AG04449 (cell line): Measurements from ENCODE around the gene SNTG2.

ENCODE experiments used
- CTCF ChIA-PET: fragments of 350-600 bp; formaldehyde crosslinking; extraction: SDS; loops from one replicate; lab custom pipeline; 2021; ENCODE audit warnings: antibody characterized with exemption; lab: Yijun Ruan, JAX
- POLR2A ChIA-PET: fragments of 400-600, 350-600 bp; formaldehyde crosslinking; extraction: SDS; loops from one replicate; lab custom pipeline; 2020; ENCODE audit warnings: antibody characterized with exemption, inconsistent platforms; lab: Yijun Ruan, JAX
- DNase-seq: peaks from one replicate; pipeline ENCODE4 v3.0.0-alpha.2; 2010; ENCODE audit warnings: low read depth, low spot score
- H3K4me3 ChIP-seq: 2 replicates; pipeline ENCODE4 v1.5.1; 2011; ENCODE audit warnings: low read depth, mild to moderate bottlenecking, control low read depth, low read length
- TF ChIP-seq, protein P1 (sequence below): IDR thresholded peaks from one replicate; pipeline ENCODE4 v1.5.1; 2011; ENCODE audit warnings: mild to moderate bottlenecking, moderate library complexity, low read length, control low read depth, inconsistent platforms; ENCODE audit not compliant: insufficient read depth; ENCODE audit errors: missing control alignments

Gene SNTG2

DNA sequence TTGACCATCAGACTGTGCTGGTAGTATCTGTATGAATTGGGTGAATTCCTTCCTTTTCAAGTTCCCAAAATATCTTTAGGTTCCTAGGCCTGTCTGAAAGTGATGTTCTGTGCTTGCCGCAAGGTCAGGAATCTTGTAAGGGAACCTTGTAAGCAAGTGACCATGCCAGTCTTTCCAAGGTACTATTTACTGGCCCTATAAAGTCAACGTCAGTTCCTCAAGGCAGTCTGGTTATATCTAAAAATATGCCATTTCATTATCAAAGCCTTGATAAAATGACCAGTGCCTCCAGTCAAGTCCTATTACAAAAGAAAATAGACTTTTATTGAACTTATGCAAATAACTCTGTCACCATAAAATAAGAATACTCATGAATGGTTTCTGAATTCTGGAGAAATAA is 374.2 kb downstream of the SNTG2 start:
- ChIA-PET CTCF (no interaction called here), POLR2A (no interaction called here)
- no peak for DNase-seq
- TF ChIP-seq, protein P1, sequence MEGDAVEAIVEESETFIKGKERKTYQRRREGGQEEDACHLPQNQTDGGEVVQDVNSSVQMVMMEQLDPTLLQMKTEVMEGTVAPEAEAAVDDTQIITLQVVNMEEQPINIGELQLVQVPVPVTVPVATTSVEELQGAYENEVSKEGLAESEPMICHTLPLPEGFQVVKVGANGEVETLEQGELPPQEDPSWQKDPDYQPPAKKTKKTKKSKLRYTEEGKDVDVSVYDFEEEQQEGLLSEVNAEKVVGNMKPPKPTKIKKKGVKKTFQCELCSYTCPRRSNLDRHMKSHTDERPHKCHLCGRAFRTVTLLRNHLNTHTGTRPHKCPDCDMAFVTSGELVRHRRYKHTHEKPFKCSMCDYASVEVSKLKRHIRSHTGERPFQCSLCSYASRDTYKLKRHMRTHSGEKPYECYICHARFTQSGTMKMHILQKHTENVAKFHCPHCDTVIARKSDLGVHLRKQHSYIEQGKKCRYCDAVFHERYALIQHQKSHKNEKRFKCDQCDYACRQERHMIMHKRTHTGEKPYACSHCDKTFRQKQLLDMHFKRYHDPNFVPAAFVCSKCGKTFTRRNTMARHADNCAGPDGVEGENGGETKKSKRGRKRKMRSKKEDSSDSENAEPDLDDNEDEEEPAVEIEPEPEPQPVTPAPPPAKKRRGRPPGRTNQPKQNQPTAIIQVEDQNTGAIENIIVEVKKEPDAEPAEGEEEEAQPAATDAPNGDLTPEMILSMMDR = no peak
- no peak overlapping the region for H3K4me3 ChIP-seq

DNA sequence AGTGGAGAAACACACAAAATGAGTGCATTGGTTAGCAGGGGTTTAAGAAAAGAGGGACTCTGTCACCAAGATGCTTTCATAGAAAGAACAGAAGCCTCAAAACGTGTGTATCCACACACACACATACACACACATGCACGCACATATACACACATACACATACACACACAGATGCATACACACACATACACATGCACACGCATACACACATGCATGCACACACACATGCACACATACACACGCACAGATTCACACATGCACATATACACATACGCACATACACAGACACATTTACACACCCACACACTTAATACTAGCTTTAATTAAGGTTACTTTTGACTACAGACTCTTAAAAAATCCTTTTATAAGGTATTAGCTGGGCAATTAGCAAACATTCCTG is 378.0 kb downstream of the SNTG2 start:
- DNase-seq = no peak
- POLR2A ChIA-PET = no interaction called here
- TF ChIP-seq, protein P1 = no peak
- CTCF ChIA-PET = no interaction called here
- no peak overlapping the region for H3K4me3 ChIP-seq

DNA sequence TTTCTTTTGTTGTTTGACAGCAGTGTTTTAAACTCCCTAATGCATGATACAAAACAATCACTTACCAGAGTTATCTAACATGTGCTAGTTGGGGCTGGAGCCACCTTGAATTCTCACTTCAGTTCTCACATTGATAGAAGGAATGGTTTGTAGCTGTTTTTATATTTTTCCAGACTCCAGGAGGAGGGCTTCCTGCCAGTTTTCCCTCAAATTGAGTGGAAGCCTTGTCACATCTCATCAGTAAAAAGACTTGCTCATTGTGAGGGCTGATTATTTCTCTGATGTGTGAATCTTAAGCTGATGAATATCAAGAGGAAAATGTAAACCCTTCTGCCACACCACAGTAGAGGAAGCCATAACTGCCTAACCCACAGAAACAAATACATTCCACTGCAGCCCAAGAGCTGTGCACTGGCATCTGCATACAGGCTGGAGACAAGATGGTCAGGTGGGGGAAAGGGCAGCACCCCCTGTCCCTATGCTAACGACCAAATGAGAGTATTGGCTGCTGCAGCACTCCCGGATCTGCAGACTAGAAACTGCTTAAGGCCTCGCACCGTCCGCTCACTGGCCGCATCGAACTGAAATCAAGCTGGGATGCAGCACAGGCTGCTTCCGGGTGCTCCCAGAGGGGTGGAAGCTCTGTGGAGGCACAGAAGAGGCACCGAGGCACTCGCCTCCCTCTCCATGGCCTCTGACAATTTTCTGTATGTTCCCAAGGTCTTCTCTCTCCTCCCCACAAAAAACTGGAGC is 388.9 kb downstream of the SNTG2 start:
- DNase-seq = no peak
- H3K4me3 ChIP-seq = no peak overlapping the region
- ChIA-PET CTCF (no interaction called here), POLR2A (no interaction called here)
- TF ChIP-seq, protein P1 = no peak

DNA sequence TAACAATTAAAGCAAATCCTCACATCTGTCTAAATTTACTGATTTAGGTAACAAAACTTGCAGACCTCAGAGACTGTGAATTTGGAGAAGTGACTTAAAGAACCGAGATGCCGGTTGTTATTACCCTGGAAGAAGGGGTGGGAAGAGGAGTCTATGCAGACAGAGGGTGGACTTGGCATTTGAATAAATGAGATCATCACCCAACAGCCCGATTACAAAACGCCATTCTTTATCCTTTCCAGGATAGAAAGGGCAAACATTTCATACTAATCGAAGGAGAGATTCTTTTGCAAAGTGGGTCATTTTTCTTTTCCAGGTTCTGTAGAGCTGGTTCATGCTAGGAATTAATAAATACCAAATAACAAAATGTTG is 389.5 kb downstream of the SNTG2 start:
- ChIA-PET CTCF (no interaction called here), POLR2A (no interaction called here)
- DNase-seq = no peak
- H3K4me3 ChIP-seq = no peak overlapping the region
- TF ChIP-seq, protein P1 = no peak

DNA sequence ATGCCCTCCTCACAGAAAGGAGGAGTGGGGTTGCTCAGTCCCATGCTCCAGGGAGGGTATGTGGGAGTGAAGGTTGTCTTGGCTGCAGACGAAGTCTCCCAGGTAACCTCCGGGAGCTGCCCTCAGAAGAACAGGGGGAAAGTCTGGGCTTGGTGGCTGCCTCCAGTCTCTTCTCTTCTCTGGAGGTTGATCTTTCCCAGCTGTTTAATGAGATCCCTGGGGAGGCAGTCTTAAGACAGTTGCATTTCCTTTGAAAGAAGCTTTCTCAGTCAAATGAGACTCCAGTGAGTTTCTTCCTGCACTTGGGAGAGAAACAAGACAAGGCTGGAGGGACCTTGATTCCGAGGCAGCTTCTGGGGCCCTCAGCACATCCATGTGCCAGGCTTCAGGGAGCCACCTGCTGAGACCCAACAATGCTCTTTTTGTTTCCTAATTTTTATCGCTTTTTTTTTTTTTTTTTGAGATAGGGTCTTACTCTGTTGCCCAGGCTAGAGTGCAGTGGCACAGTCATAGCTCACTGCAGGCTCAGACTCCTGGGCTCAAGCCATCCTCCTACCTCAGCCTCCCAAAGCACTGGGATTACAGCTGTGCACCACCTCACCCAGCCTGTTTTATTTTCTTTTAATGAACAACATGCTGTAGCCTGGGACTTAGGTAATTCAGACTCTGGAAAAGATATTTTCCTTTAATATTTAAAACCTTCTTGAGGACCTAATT is 390.9 kb downstream of the SNTG2 start:
- no peak overlapping the region for H3K4me3 ChIP-seq
- TF ChIP-seq, protein P1 = no peak
- POLR2A ChIA-PET = no interaction called here
- DNase-seq = no peak
- CTCF ChIA-PET = no interaction called here

DNA sequence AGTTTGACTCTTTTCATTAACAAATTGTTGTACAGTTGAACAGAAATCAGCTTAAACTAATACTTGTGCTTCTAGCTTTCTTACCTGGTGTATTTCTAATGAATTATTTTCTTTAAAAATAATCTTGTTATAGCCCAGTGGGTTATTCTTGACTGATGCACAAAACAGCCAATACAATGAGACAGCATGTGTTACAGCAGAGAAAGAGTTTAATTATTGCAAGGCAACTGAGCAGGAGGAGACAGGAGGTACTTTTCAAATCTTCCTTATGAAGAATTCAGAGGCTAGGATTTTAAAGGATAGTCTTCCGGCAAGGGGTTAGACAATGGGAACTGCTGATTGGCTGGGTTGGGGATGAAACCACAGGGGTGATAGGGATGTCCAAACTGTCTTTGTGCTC is 398.1 kb downstream of the SNTG2 start:
- TF ChIP-seq, protein P1 = no peak
- DNase-seq = no peak
- ChIA-PET POLR2A (no interaction called here), CTCF (no interaction called here)
- H3K4me3 ChIP-seq = no peak overlapping the region
